ENCODE data around the gene STARD9.
"Not testable (repeated sequence)": the region's sequence is repeated elsewhere in the genome, so short reads cannot be mapped to it uniquely, and the experiment has no call there.

The STARD9 gene

DNA sequence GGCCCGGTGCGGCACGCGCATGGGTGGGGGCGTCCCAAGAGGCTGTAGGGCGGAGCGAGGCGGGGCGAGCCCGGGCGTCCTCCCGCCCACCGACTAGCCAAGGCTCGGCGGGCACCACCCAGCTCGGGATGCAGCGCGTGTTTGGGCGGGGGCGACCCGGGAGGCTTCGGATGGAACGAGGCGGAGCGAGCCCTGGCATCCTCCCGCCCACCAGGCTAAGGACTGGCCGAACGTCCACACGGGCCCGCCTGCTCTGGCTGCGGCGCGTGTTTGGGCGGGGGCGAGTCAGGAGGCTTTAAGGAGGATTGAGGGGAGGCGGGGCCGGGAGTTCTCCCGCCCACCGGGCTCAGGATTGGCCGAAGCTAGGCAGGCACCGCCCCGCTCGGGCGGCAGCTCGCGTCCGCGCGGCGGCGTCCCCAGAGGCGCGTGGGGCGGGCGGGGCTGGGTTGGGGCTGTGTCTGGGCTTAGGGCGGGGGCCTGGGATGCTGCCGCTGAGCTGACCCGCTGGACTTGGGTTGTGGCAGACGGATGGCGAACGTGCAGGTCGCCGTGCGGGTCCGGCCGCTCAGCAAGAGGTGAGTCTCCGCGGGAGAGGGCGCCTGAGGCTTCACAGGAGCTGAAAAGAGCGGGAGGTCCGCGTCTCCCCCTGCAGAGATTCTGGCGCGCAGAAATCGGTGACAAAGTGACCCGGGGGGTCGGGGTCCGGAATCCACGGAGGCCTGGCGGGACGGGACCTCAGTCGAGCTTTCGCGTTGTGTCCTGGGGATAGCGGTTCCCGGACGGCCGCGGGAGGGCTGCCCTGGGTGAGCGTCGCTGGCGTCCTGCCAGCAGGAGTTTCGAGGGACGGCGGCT lies at the start of gene STARD9:
TSS of gene STARD9 (plus strand) at position 419 of the 852 bp plus-strand sequence. CDS start at position 529, 110 bp downstream.
- peak; percentile 95 for DNase-seq

DNA sequence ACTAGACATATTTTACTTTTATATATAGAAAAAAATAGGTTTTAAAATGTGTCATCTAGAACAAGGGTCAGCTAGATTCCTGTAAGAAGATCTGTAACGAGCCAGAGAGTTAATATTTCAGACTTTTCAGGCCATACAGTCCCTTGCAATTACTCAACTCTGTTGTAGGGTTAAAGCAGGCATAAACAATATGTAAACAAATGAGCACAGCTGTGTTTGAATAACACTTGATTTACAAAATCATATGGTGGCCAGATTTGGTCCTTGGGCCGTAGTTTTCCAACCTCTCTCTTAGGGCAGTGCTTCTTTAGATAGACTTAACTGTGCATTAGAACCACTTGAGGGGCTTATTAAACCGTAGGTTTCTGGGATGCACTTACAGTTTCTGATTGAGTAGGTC lies 46.4 kb upstream of the STARD9 start:
- DNase-seq, result no peak

DNA sequence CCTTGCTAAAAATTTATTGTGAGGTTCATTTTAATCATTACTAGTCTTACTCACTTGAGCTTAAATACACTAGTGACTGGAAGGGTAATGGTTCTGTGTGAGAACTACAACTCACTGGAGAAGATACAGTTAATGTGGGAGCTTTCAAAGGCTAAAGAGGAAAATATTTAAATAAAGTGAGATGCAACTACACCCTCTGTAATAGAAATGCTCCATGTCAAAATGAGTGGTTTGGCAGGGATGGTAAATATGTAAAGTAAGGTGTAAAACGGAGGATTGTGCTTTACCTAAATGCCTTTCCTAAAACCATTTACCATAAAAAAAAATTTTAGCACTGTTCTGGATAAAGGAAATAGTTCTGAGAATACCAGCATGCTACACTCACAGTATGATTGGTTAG lies 42.2 kb upstream of the STARD9 start:
- DNase-seq, result no peak

DNA sequence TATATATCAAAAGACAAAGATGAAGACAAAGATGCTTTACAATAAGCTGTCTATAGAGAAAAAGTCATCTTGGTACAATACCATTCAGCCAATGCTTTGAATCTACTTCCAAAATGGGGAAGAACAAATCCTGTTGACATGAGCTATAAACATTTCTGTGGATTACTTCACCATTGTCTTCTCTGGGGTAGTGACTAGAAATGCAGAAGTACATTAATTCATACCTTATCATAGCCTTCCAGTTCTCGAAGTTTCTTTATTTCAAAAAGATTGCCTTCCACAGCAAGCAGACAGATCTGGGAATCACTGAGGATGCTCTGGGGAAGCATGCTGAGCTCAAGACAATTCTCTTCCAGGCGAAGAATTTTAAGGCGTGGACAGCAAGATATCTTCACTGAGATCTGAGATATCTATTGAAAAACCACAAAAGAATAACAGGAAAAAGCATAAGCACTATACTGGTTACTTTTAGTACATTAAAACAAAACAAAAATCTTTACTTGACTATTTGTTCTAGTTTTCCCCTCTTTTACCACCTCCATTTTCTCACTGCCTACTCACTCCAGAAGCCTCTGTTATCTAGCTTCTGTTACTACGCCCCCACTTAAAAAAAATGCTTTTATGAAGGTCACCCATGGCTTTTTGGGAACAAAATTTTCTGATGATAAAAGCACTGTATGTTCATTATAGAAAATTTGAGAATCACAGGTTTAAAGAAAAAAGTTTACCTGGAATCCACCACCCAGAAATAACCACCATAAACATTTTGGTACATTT lies 30.4 kb upstream of the STARD9 start:
- no peak for DNase-seq

DNA sequence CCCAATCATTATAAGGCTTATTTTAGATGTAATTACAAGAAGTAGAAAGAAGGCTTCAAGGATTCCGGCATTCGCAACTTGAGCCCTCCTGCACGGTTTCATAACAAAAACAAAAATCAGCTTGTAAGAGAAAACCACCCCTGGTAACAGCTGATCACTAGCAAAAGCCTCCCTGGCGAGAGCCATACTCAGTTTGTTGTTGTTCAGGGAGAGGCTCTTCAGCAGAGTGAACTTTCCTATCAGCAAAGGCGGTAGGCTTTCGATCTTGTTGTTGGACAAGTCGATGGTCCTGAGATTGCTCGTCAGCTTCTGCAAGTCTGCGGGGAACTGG lies 27.5 kb upstream of the STARD9 start:
- no peak for DNase-seq

DNA sequence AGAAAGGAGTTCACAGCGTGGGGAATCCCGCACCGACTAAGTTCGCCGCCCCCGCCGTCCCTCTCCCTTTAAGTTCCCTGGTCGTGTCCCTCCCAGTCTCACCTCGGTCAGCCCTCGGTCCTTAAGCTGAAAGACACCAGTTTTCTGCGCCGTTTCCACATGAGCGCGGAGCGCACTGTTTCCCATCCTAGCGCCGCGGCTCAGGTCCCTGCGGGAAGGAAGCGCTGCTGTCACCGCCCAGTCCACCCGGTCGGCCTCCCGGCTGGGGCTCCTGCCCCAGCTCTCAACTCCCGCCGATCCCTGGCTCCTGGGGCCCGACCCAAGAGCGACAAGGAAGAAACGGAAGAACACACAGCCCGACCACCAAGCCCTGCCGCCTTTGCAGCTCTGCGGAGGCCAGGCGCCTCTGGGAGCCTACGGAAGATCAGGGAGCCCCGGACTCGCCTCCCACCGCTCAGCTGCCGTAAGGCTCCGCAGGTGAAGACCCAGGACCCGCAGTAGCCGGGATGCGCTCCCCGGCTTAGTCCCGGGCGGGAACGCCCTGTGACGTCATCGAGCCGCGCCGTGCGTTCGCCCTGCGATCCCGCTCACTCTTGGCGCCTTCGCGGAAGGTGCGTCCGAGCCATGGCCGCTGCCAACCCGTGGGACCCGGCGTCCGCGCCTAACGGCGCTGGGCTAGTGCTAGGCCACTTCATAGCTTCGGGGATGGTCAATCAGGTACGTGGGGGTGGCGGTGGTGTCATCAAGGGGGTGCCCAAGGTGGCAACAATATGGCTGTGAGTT lies 27.0 kb upstream of the STARD9 start, which contains the start of the genes HAUS2 and LRRC57:
TSS of gene HAUS2 (plus strand) at position 590 of the 783 bp plus-strand sequence. CDS start at position 625, 35 bp downstream.
TSS of gene LRRC57 (minus strand) at position 545 of the 783 bp plus-strand sequence. CDS start at position 186, 359 bp downstream.
- peak; percentile 97 for DNase-seq

DNA sequence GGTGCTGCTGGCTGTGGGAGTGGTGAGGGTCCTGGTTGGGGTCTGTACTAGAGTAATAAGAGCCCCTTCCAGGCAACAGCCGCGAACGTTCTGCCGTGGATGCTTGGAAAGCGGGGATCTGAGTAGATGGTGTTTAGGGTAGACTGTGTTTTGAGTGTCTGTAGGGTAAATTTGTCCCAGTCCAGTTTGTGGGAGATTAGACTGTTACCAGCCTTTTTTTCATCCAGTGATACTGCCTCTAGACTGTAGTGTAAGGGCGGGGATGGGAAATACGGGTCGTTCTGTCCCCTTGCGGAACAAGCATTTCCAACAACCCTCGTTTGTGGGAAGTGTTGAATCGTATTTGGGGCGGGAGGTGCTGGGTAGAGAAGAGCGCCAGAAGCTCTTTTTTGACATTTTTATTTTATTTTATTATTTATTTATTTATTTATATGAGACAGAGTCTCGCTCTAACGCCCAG lies 26.3 kb upstream of the STARD9 start:
- DNase-seq, result no peak

DNA sequence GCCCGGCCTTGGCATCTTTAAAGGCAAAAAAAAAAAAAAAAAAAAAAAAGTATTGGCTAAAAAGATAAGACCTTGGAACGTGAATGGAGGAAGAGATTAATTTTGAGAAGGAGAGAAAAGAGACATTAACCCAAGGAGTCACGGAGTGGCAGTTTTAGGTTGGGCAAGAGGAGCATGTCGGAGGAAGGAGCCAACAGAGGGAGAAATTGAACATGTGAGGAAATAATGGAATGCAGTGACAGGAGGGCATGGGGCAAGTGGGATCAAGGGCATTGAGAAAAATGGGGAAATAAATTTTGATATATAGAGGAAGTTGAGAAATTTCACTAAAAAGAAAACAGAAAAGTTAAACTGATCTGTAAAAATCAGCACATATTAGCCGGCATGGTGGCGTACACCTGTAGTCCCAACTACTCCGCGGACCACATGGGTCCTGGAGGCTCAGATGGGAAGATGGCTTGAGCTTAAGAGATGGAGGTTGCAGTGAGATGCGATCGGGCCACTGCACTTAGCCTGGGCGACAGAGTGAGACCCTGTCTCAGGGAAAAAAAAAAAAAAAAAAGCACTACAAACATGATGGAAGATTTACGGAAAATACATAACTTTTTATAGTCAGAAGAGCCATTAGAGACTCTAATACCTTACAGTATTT lies 25.5 kb upstream of the STARD9 start:
- no peak for DNase-seq

DNA sequence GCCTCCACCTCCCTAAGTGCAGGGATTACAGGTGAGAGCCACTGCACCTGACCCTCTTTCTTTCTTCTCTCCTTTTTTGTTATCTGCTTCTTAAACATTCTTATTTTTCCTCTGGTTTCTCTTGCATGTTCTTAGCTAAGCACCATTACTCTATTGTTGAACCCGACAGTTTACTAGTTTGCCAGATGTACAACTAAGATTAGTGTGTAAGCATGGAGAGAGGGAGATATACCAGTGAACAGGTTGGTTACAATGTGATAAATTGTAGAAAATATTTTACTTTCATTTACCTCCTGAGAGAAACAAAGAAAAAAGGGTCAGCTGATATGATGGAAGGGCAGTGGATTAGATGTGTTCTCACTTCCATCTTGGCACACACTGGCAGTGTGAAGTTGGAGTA lies 21.9 kb upstream of the STARD9 start:
- DNase-seq, result no peak

DNA sequence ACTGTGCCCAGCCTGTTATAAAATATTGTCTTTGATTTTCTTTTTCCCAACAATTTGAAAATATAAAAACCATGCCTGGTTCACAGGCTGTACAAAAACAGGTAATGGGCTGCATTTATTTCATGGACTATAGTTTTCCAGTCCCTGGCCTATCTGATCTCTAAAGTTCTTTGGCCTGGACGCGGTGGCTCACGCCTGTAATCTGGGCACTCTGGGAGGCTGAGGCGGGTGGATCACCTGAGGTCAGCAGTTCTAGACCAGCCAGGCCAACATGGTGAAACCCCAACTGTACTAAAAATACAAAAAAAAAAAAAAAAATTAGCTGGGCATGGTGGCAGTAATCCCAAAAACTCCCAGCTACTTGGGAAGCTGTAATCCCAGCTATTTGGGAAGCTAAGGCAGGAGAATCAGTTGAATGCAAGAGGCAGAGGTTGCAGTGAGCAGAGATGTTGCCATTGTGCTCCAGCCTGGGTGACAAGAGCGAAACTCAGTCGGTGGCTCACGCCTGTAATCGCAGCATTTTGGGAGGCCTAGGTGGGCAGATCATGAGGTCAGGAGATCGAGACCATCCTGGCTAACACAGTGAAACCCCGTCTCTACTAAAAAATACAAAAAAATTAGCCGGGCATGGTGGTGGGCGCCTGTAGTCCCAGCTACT lies 18.7 kb upstream of the STARD9 start:
- DNase-seq, result not testable (repeated sequence)

DNA sequence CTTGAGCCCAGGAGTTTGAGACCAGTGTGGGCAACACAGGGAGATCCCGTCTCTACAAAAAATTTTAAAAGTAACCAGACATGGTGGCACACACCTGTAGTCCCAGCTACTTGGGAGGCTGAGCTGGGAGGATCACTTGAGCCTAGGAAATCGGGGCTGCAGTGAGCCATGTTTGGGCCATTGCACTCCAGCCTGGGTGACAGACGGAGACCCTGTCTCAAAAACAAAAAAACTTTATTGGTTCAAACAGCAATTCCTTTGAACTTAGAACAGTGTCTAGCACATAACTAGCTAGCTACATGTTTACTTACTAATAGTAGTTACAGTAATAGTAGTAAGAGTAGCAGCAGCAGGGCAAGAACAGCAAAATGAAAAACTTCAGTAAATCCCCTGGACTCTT lies 16.7 kb upstream of the STARD9 start:
- no peak for DNase-seq

DNA sequence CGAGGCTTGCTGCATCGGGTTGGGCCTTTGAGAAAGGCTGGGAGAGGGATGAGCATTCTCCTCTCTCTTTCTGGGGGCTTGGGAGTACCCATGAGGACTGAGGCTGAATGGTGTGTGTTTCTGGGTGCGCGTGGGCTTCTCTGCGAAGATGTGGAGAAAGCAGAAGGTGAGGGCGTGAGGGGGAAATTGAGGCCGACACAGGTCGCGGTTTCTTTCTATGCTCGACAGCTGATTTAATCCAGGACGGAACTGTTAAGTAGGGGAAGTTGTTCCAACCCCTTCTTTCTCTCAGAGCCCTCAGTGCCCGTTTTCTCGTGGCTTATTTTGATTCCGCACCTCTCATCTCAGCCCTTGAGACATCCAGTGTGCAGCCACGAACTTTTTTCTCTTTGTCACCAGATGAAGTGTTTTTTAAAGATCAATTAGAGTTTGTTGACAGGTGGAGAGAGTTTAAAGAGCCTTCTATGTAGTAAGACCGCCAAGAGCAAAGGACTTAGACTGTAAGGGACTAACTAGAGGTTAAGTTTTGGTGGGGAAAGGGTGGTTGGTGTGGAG lies 711 bp downstream of the STARD9 start:
- no peak for DNase-seq

DNA sequence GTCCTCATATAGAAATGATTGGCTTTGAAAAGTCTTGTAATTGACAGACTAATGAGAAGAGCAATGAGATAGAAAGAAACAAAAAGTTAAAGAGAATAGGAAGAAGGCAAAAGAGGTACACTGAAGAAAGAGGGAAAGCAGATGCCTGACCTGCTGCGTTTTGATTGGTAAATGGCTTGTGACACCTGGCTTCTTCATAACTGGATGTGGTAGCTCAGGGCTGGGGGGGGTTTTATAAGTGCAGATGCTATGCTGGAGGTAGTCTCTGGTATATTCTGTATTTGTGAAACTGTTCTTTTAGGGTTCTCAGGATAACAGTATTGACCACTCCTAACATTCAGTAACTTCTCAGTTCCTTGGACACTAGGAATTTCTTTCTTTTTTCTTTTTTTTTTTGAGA lies 1.4 kb downstream of the STARD9 start:
- DNase-seq, result no peak

DNA sequence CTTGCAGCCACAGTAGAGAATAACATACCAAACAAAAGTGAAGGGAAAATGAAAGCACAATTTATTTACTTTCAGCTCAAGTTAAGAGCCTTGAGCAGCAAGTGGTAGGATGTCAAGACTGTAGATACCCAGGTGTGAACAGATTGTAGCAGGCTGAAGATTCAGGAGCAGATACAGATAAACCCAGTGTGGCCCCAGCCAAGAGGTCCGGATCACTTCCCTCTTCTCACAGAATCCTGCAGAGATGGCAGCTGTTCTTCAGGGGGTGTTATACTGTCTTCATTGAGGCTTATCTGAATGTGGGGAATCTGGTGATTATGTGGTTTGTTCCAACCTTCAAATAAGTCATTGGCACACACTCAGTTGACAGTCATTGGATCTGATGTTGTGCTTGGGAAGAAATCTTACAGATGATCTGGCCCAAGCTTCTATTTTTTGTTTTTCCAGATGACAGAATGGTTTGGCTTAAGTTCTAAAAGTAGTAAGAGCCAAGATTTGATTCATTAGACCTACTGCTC lies 2.2 kb downstream of the STARD9 start:
- no peak for DNase-seq

DNA sequence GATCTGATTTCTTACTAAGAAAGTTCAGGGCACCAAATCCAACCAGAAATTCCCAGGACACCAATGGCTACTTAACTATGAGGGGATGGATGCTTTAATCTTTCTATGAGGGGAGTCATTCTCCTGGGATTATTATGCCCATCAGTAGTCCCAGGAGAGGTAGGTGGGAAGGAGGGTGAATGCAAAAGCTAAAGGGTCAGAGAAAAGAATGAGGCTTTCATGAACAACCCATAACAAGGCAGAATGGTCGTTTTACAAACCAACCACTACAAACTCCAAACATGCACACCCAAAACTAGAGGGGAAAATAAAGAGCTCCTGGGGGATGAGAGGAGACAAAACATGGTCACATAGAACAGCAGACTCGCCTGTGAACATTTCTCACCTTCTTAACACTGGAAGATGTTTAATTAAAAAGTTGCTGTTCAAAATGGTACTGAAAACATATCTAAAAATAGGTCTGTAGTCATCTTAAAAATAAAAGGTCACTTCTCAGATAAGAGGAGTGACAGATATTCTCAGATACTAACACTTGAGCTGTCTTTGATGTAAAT lies 3.7 kb downstream of the STARD9 start:
- no peak for DNase-seq

DNA sequence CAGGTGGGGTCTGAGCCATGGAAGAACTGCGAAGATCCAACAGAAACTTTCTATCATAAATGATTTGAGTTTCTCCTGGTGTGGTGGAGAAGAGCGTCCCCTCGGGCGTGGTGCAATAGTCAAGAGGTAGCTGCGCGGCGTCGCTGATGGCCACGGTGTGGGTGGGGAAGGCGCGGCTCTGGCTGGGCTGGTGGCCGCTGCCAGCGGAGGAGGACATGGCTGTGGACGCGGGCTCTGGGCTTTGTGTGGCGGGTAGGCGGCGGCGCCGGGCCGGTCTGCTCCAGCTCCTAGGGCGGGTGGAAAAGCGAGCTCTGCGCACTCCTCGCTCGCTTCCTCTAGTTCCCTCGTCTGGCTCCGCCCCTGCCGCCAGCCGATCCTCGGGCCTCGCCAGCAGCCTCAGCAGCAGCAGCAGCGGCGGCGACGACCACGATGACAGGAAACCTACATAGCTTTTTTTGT lies 5.9 kb downstream of the STARD9 start:
- peak; percentile 87 for DNase-seq

DNA sequence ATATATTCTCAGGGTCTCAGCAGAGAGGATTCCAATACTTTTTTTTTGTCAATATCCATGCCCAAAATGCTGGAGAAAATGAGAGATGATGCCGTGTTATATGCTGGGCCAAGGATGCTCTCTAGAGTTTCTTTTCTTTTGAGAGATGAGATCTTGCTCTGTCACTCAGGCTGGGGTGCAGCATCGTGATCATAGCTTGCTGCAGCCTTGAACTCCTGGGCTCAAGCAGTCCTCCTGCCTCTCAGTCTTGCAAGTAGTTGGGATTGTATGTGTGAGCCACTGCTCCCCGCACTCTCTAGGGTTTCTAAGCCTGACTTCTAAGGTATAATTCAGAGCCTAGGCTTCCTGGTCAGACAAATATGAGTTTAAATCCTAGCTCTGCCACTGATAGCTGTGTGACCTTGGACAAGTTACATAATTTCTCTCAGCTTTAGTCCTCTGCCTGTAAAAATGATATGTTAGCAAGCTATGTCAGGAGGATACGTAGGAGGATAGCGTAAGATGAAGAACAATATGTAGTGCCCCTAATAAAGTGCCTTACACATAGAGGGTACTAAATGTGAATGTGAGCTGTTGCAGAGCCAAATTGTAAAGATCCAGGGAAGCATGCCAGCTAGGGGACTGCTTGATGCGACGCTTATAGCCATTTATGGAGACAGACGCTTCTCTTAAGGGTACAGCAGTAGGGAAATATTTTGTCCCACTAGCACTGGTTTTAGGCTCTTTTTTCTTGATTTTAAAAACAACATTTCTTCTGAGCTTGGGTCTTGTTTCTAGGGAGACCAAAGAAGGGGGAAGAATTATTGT lies 7.4 kb downstream of the STARD9 start:
- DNase-seq, result no peak

DNA sequence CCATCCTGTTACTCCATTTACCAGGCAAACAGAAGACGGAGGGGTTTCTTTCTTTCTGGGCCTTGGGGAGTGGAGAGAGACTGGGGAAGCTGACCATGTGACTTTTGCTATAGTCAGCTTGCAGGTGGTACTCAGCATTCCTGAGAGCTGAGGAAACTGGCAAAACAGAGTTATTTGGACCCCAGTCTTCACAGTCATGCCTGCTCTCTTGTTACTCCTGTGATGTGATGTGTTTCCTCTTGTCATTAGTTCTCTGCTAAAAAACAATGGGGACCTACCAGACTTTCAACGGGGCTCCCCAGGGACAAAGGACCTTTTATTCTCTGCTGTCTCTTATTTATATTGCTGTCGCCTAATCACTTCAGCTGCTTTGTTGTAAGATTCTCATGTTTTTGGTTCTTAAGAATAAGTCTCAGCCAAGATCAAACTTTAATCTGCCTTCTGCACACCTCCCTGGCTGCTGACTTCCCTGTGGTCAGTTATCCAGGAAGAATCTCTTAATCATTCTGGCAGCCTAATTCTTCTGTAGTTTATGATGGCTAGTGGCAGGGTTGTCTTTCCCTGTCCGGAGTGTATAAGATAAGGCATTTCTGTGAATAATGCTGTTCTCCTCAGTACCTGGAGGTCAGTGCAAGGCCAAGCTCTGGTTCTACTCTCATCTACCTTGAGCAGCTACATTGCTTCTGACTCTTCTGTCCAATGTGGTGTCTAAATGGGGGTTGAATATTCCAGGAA lies 8.8 kb downstream of the STARD9 start:
- DNase-seq, result no peak

DNA sequence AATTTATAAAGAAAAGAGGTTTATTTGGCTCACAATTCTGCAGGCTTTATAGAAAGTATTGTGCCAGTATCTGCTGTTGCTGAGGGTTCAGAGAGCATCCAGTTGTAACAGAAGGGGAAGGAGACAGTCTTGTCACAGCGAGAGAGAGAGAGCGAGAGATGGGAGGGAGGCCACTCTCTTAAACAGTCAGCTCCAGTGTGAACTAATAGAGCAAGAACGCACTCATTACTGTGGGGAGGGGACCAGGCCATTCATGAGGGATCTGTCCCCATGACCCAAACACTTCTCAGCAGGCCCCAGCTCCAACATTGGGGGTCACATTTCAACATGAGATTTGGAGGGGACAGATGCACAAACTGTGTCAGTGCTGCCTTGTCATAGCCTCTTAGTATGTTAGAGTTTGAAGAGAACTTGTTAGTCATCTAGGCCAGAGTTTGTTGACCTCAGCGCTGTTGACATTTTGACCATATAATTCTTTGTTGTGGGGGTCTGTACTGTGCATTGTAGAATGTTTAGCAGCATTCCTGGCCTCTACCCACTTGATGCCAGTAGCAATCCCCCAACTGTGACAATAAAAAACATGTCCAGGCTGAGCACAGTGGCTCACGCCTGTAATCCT lies 15.3 kb downstream of the STARD9 start:
- no peak for DNase-seq
